OCI-LY1 (cell line): ENCODE results near the gene TEX47.

ENCODE experiments used
- CTCF ChIP-seq: fragments of 200-600 bp; sonication (generic), shearing (Covaris generic); IDR thresholded peaks from 2 replicates; pipeline ENCODE4 v1.5.1; 2017; ENCODE audit warnings: mild to moderate bottlenecking, antibody characterized with exemption, low read length, moderate library complexity, mixed read lengths
- EZH2 ChIP-seq: fragments of 200-600 bp; sonication (generic), shearing (Covaris generic); IDR thresholded peaks from 2 replicates; pipeline ENCODE4 v1.8.0; 2017; ENCODE audit warnings: borderline replicate concordance, mixed run types, mild to moderate bottlenecking, antibody characterized with exemption, low read length, moderate library complexity, mixed read lengths

GRCh38 chr7:88792361-88792760 lies 3.2 kb downstream of the TEX47 start:
- TF ChIP-seq CTCF (no peak), EZH2 (no peak)
